ENCODE results near the gene ADGRG6.

The ADGRG6 gene

GRCh38 chr6:142320366-142320765, 18.6 kb downstream of the ADGRG6 start:
- DNase-seq (ENCODE audit: low read depth in 4 of 4, low spot score in 1 of 4) = no peak

GRCh38 chr6:142321451-142321850, 19.6 kb downstream of the ADGRG6 start:
- DNase-seq (ENCODE audit: low read depth in 4 of 4, low spot score in 1 of 4) = no peak

GRCh38 chr6:142322066-142322465, 20.3 kb downstream of the ADGRG6 start:
- no peak for DNase-seq (ENCODE audit: low read depth in 4 of 4, low spot score in 1 of 4)

GRCh38 chr6:142322504-142323198, 20.8 kb downstream of the ADGRG6 start:
- DNase-seq (ENCODE audit: low read depth in 4 of 4, low spot score in 1 of 4) = no peak

DNA sequence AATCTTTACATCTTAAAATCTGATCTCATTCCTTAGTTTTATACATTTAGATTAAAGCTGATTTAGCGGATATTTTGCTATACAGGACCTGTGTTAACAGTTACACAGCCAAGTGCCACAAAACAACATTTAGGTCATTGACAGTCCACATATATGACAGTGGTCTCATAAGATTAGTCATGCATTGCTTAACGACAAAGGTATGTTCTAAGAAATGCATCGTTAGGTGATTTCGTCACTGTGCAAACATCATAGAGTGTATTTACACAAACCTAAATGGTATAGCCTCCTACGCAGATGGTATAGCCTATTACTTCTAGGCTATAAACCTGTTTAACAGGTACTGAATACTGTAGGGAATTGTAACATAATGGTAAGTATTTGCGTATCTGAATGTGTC, 21.6 kb downstream of the ADGRG6 start:
- no peak for DNase-seq (ENCODE audit: low read depth in 4 of 4, low spot score in 1 of 4)

DNA sequence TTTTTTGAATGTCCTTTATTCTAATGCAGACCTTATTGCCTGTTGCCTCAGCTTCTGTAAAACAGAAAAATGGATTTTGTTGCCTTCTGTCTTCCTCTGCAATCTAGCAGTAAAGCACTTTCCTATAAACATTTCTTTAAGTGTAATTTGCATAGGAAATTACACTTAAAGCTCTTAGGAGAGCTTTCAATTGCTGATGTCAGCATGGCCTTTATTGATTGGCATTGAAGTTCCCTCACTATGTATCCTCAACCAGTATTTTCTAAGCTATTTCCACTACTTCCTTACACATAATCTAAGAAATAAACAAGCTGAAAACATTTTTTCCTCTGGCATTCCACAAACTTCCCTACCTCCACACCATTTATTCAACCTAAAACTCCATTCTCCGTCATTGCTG, 22.3 kb downstream of the ADGRG6 start:
- no peak for DNase-seq (ENCODE audit: low read depth in 4 of 4, low spot score in 1 of 4)

DNA sequence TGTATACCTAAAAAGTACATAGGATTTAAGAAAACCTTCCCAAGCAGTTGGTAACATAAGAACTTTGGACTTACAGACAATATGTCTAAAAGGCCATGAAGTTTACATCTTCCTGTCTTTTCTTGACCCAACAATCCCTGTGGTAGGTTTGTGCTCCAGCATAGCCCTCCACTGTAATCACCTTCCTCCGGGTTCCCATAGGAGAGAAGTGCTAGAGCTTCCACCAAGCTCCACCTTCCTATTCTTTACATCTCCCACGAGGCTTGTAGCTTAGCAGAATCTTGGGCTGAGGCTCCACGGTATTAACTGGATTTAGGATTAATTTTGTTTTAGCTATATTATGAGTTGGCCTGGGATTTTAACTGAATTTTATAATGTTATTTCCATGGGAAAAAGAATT, 23.3 kb downstream of the ADGRG6 start:
- no peak for DNase-seq (ENCODE audit: low read depth in 4 of 4, low spot score in 1 of 4)

GRCh38 chr6:142326540-142326939, 24.7 kb downstream of the ADGRG6 start:
- no peak for DNase-seq (ENCODE audit: low read depth in 4 of 4, low spot score in 1 of 4)

GRCh38 chr6:142328070-142328469, 26.3 kb downstream of the ADGRG6 start:
- DNase-seq (ENCODE audit: low read depth in 4 of 4, low spot score in 1 of 4) = no peak

DNA sequence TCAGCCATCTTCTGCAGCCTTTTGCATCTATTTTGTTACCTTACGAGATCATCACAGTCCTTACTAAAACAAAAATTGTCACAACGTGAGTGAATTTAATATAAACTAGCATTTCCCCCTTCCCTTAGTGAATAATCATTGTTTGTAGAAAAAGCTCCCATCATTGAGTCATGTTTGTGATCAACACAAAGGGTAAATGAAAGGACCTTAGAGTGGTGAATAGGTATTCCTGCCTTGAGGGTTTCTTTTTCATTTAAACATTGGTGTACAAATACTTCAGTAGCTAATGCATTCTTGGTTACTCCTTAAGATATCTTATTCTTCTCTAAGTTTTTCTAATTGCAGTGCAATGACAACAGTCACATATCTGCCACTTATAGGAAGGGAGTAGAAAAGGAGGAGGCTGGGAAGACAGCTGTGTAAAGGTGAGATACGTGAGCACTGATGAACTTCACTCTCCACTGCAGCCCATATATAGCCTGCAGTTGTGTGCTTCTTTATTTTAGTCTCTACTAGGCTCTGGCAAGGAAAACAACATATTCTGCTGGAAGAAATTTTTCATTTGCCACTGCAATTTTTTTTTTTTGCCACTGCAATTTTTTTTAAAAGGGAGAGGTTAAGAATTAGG, 27.8 kb downstream of the ADGRG6 start:
- DNase-seq (ENCODE audit: low read depth in 4 of 4, low spot score in 1 of 4) = no peak

DNA sequence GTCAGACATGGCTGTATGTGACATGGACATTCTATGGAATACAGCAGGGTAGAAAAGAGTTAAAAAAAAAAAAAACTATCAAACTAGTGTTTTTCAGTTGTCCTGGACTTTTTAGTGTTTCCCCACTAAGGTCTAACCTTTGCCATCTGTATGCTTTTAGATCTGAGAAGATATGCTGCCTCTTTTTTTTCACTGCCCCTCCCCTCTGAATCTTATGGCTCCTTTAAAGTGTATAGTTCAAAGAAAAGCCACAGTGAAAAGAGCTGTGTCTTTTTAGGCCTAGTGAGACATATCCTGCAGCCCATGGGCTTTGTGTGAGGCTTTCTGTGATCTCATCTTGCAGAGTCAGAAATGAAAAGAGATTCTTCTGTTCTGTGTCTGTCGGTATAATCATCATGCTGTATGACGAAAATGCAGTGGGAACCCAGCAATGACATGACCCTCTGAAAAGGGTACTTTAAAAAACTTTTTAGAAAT, 29.3 kb downstream of the ADGRG6 start:
- DNase-seq (ENCODE audit: low read depth in 4 of 4, low spot score in 1 of 4) = peak in 1 of 4 experiments; percentile 0

- DNase-seq (ENCODE audit: low read depth in 4 of 4, low spot score in 1 of 4) = no peak
Observed at GRCh38 chr6:142331601-142332000, 29.8 kb downstream of the ADGRG6 start.

DNA sequence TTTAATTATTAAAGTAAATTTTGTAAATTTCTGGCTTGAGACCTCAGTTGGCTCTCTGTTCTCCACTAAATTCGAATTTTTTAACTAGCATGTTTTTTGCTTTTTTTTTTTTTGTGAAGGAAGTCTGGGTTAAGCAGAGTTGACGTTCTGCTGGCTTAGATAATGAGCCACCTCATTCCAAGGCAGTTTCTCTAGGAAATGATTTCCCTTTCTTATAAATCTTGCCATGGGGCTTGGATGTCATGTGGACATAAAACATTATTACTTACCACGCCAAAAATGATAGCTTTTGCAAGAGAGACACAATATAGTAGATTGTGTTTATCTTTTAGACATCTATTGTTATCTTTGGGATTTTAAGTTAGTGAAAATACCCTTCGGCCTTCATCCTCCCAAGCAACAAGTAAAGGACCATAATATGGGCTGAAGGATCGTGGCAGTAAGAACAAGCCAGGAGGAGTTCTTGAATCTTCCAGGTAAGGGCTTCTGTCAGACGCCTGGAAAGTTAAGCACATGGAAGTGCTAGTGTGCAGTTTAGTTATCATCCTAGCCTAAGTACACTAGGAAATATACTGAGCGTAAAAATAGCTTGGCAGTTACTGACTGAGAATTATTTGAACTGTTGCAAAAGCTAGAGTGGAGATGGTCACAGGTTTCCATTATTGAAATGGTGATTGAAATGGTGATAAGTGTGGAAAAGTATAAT, 30.7 kb downstream of the ADGRG6 start:
- no peak for DNase-seq (ENCODE audit: low read depth in 4 of 4, low spot score in 1 of 4)

DNA sequence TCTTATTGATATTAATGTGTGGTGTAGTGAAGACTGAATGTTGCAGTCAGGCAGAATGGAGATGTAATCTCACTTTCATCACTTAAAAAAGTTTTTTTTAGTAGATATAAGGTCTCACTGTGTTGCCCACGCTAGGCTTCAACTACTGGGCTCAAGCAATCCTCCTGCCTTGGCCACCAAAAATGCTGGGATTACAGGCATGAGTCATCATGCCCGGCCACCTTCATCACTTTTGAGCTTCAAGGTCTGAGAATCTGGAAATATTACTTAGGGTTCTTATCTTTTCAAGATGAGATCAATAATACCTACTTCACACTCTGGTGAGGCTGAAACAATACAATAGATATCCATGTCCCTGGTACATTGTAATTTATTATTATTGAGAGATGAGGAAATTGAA, 31.6 kb downstream of the ADGRG6 start:
- DNase-seq (ENCODE audit: low read depth in 4 of 4, low spot score in 1 of 4) = no peak

DNA sequence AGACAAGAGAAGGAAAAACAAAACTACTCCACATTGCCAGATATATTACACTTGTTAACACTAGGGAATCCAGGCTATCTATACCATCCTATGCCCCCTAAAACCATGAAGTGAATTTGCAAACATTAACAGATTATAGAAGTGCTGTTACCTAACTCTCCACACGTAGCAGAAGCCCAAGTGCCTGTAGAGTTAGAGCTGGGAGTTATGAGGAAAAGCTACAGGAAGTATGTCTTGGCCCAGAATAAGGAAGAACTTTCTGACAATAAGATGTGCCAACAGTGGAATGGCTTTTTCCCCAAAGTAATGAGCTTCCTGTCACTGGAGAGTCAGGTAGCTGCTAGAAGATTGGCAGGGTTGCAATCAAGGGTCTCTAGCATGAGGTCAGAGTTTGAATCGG, 32.5 kb downstream of the ADGRG6 start:
- no peak for DNase-seq (ENCODE audit: low read depth in 4 of 4, low spot score in 1 of 4)

GRCh38 chr6:142335415-142335814, 33.6 kb downstream of the ADGRG6 start:
- DNase-seq (ENCODE audit: low read depth in 4 of 4, low spot score in 1 of 4) = no peak

DNA sequence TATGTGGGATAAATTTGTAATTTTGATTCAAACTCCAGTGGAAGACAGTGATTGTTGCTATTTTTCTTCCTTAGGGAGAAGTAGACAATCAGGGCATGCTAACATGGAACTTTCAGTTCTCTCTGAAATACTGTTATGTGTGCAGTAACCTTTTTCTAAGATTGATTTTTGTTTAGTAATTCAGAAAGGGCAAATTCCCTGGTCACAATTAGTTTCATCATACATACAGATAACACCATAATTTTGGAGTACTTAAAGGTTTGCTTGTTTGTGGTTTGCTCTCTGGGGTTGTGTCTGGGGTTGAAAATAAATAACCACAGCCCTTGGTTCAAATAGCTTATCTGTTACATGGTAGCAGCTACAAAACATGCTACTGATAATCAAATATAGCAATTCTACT, 34.4 kb downstream of the ADGRG6 start:
- DNase-seq (ENCODE audit: low read depth in 4 of 4, low spot score in 1 of 4) = no peak

DNA sequence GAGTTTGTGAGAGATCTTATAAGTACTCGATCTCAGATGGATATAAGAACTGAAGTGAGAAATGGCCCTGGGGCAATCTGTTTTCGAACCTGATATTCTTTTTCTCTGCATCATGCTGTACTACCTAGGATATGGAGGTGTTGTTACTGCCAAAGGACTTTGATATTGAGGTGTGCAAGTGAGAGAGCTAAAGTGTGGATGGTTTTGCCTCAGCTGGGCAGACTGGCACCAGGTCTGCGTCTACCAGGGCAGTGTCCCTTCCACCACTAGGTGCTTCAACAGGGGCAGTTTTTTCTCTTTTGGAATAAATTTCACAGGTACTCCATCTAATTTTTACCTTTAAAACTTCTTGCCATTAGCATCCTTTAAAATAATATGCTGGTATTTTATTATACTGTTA, 35.0 kb downstream of the ADGRG6 start:
- no peak for DNase-seq (ENCODE audit: low read depth in 4 of 4, low spot score in 1 of 4)

GRCh38 chr6:142339113-142339512, 37.3 kb downstream of the ADGRG6 start:
- DNase-seq (ENCODE audit: low read depth in 4 of 4, low spot score in 1 of 4) = no peak

DNA sequence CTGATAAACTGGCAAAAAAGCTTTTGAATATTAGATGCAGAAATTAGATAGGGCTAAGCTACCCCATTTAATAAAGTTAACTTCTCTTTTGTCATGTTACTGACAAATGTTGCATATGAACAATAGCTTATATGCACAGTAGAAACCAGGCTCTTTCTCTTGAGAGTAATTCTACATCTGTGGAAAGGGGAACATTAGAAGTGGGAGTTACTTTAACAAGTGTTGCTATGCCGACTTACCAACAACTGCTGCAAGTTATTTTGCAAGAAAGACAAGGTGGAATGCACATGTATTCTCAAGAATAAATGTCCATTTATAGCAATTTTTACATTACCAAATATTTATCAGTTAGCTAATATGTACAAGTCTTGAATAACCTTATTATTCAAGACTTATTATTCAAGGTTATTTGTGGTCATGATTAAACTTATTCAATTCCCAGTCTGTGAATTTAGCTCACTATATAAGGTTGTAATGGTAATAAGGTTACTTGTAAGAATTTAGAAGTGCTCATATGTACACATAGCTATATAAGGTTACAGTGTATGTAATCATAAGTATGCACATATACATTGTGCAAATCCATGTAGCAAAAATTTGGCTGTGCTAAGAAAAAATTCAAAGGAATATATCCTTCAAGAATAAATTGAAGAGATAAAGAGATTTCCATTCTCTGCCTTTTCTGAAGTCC, 38.3 kb downstream of the ADGRG6 start:
- no peak for DNase-seq (ENCODE audit: low read depth in 4 of 4, low spot score in 1 of 4)

GRCh38 chr6:142341855-142342330, 40.1 kb downstream of the ADGRG6 start:
- DNase-seq (ENCODE audit: low read depth in 4 of 4, low spot score in 1 of 4) = no peak

DNA sequence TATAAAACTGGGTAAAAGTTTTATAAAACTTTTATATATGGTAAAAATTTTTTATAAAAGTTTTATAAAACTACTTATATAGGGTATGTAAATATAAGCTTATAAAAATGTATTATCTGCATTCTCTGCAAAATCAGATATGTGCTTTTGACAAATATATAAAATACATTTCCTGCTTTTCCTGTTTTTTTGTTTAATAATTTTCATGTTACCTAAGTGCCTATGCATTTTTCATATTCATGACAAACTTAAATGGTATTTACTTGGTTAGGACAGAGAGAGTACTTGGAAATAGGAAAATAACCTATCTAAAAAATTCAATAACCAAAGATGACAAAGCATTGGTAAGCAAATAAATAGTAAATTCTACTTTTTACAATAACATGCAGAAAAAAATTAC, 41.2 kb downstream of the ADGRG6 start:
- DNase-seq (ENCODE audit: low read depth in 4 of 4, low spot score in 1 of 4) = no peak

All from stimulated activated CD4-positive, alpha-beta T cell treated with anti-CD3 and anti-CD28 coated beads, Interleukin-1b, Interleukin-23, amount 100 ng/mL, for 24 hours (primary cell).